Ovary (tissue), 9 donors: ENCODE data around the gene GPR84. TPM values are rescaled to one million over a fixed set of nuclear protein-coding genes. Genes with fewer than 3 reads are reported as not detected.
A peak's percentile ranks its signal among the peaks of the same experiment; 100 is the strongest.

ENCODE experiments used
- DNase-seq, 5 donors: peaks; one replicate each; pipeline ENCODE4 v3.0.0-alpha.2; 2019 to 2020
- H3K27ac ChIP-seq, 2 donors: fragments of 200-600 bp; one replicate each; pipeline versions ENCODE4 v1.5.1 to v1.8.0; 2019 to 2022
- H3K27me3 ChIP-seq: fragments of 200-600 bp; one replicate; pipeline ENCODE4 v1.8.0; 2022
- H3K36me3 ChIP-seq: fragments of 200-600 bp; sonication (generic); one replicate; pipeline ENCODE4 v1.5.1; 2019
- H3K4me1 ChIP-seq: one replicate; pipeline ENCODE4 v1.8.1; 2013; ENCODE audit warnings: mild to moderate bottlenecking, moderate library complexity; ENCODE audit not compliant: insufficient read depth
- H3K4me3 ChIP-seq: fragments of 200-600 bp; sonication (generic); one replicate; pipeline ENCODE4 v1.5.1; 2017
- H3K9me3 ChIP-seq, 2 donors: fragments of 200-600 bp in 1 of 2; sonication (generic) in 1 of 2; one replicate each; pipeline versions ENCODE4 v1.5.1 to v1.8.1; 2013 to 2019; ENCODE audit warnings: mild to moderate bottlenecking in 1 of 2, moderate library complexity in 1 of 2
- CTCF ChIP-seq, 3 donors: fragments of 450-650 bp in 2 of 3; fragments of 200-600 bp in 1 of 3; IDR thresholded peaks; one replicate each; pipeline versions ENCODE4 v1.5.1 to v1.8.0; 2016 to 2022; ENCODE audit warnings: antibody characterized with exemption in 3 of 3, mild to moderate bottlenecking in 1 of 3
- EP300 ChIP-seq: sonication (generic); formaldehyde crosslinking; IDR thresholded peaks from one replicate; pipeline ENCODE4 v1.6.1; 2017; ENCODE audit warnings: antibody characterized with exemption
- POLR2A ChIP-seq: fragments of 450-650 bp; IDR thresholded peaks from one replicate; pipeline ENCODE4 v1.6.1; 2017; ENCODE audit warnings: antibody characterized with exemption, mild to moderate bottlenecking, moderate library complexity
- WGBS, 3 donors: extraction: QIAGEN DNeasy Blood & Tissue Kit in 1 of 3; methylation state at CpG; one replicate each; pipeline versions ENCODE4 v1.1.5 to v1.1.7; 2013 to 2017; 5-methylcytosine and 5-hydroxymethylcytosine counted together
- intact Hi-C, 4 donors: fragments of 100-400 bp; cut with DNase I; formaldehyde crosslinking; loops; one replicate each; pipeline versions ENCODE4 v1.11.0 to v1.15.1; 2022 to 2023
- polyA plus RNA-seq, 2 donors: library from polyadenylated mRNA; stranded (reverse); fragments of 200-250 nt in 1 of 2; fragments of 350-450 nt in 1 of 2; fragmentation: Illumina TruSeq in 1 of 2; extraction: RNeasy Lipid Tissue Mini Kit (QIAGEN cat#74804) in 1 of 2; gene quantifications; one replicate each; pipeline ENCODE4 v1.2.3, GENCODE V29; 2013 to 2014
- total RNA-seq, 7 donors: library from RNA; depleted of rRNA in 2 of 7; stranded (reverse); fragments of >200 nt in 2 of 7; fragmentation: NEBNext Ultra II Directional in 3 of 7; extraction: Animal tissue kit (Norgen Biotek cat#: 25700) in 3 of 7; gene quantifications; one replicate each; pipeline versions ENCODE4 v1.1.0 to v1.2.4, GENCODE V29; 2016 to 2023
- donor health status: DM: no; HTN: no; CAD: no; lungs with moderate emphysema.
- donor health status: DM: no; HTN: no; CAD: no.
- donor health status: Bipolar disorder and iron deficiency.
- donor health status: DM: yes; HTN: yes; CAD: no.
- donor health status: DM: no; HTN: no; CAD: no.
- donor health status: DM: yes; HTN: yes; CAD: no.

The GPR84 gene
- total and polyA plus RNA-seq, 9 donors = 0.12 to 3.1 (median 0.42) TPM

- Histone ChIP-seq H3K9me3 (no peaks in the 10 kb centered on the region), H3K4me1 (peaks cover 8% of the 10 kb centered on the region), H3K4me3 (no peak within 1 kb of the TSS), H3K36me3 (no peaks in the 10 kb centered on the region), H3K27me3 (no peaks in the 10 kb centered on the region), H3K27ac (peak within 1 kb of the TSS in 1 of 2 donors; percentile 47)
- no peak for TF ChIP-seq POLR2A
- TF ChIP-seq CTCF (IDR thresholded peaks at IDR 0.05) = no peak
- TF ChIP-seq EP300 = no peak
- 100% methylated on average over 1 of the region's 1 CpG for WGBS, 3 donors
- no peak for DNase-seq
- intact Hi-C loops = no loop called here
Measured at GRCh38 chr12:54384591-54385041, 20.3 kb upstream of the GPR84 start, which contains the start of gene ZNF385A. Gene ZNF385A, minus strand, starts transcription at chr12:54384733. Its CDS starts 219 bp downstream, at chr12:54384514.

GRCh38 chr12:54383041-54383609 is 18.8 kb upstream of the GPR84 start:
- 91 to 95% (median 93%) methylated on average over 3 of the region's 3 CpGs for WGBS, 3 donors
- H3K4me3 ChIP-seq = no peak overlapping the region
- H3K36me3 ChIP-seq = no peaks in the 10 kb centered on the region
- intact Hi-C loops = no loop called here
- H3K4me1 ChIP-seq = peaks cover 12% of the 10 kb centered on the region
- DNase-seq = no peak
- no peaks in the 10 kb centered on the region for H3K27me3 ChIP-seq
- TF ChIP-seq EP300 (no peak), POLR2A (no peak), CTCF (IDR thresholded peaks at IDR 0.05) (no peak)
- no peaks in the 10 kb centered on the region for H3K9me3 ChIP-seq
- H3K27ac ChIP-seq = no peak overlapping the region

GRCh38 chr12:54381136-54381535 is 16.9 kb upstream of the GPR84 start:
- H3K4me1 ChIP-seq = peaks cover 12% of the 10 kb centered on the region
- no peaks in the 10 kb centered on the region for H3K9me3 ChIP-seq
- H3K27me3 ChIP-seq = no peaks in the 10 kb centered on the region
- no peak overlapping the region for H3K4me3 ChIP-seq
- H3K36me3 ChIP-seq = no peaks in the 10 kb centered on the region
- no peak for TF ChIP-seq CTCF (IDR thresholded peaks at IDR 0.05)
- no peak for TF ChIP-seq POLR2A
- TF ChIP-seq EP300 = no peak
- WGBS, 3 donors = 93 to 99% (median 93%) methylated on average over 4 of the region's 4 CpGs
- intact Hi-C loops = no loop called here
- H3K27ac ChIP-seq = no peak overlapping the region
- DNase-seq = no peak

- Histone ChIP-seq H3K9me3 (no peaks in the 10 kb centered on the region), H3K4me3 (peak overlapping the region; percentile 37), H3K36me3 (no peaks in the 10 kb centered on the region), H3K4me1 (peaks cover 3% of the 10 kb centered on the region), H3K27ac (no peak overlapping the region), H3K27me3 (no peaks in the 10 kb centered on the region)
- intact Hi-C loops = loop anchor here in 3 of 4 donors (5.0 to 10.0 kb wide), 3 partner anchors 143 to 395 kb away; partner anchors contain the start of genes HOXC10 (in 1 of the 3), HOXC8 (in 1 of the 3) and HOXC9 (in 1 of the 3)
- WGBS, 3 donors = 7% methylated on average over 19 of the region's 19 CpGs
- peak; percentile 90 to 95 (median 93) for DNase-seq
- TF ChIP-seq CTCF (IDR thresholded peaks at IDR 0.05) (peak; percentile 99 to 100 (median 100)), EP300 (no peak)
Measured at GRCh38 chr12:54379398-54380201, 15.3 kb upstream of the GPR84 start.
